HUES6 (cell line): ENCODE results near the gene PRKACA.
"Not testable (repeated sequence)": the region's sequence is repeated elsewhere in the genome, so short reads cannot be mapped to it uniquely, and the experiment has no call there.

Experiments
- H3K27ac ChIP-seq: 2 replicates; pipeline ENCODE4 v1.7.0; 2013; ENCODE audit warnings: low read depth, mild to moderate bottlenecking, low read length, inconsistent platforms
- H3K27me3 ChIP-seq: 2 replicates; pipeline ENCODE4 v1.6.1; 2013; ENCODE audit warnings: low read length; ENCODE audit not compliant: control insufficient read depth, insufficient read depth
- H3K36me3 ChIP-seq: 2 replicates; pipeline ENCODE4 v1.6.1; 2013; ENCODE audit warnings: low read length; ENCODE audit not compliant: control insufficient read depth, insufficient read depth
- H3K4me1 ChIP-seq: 2 replicates; pipeline ENCODE4 v1.6.1; 2013; ENCODE audit warnings: low read length; ENCODE audit not compliant: control insufficient read depth, insufficient read depth
- H3K4me3 ChIP-seq: 2 replicates; pipeline ENCODE4 v1.5.1; 2013; ENCODE audit warnings: low read depth, low read length
- H3K9ac ChIP-seq: one replicate; pipeline ENCODE4 v1.6.1; 2013; ENCODE audit warnings: mild to moderate bottlenecking, low read length
- H3K9me3 ChIP-seq: 2 replicates; pipeline ENCODE4 v1.6.1; 2013; ENCODE audit warnings: low read depth, low read length; ENCODE audit not compliant: control insufficient read depth, insufficient read depth

Gene PRKACA

DNA sequence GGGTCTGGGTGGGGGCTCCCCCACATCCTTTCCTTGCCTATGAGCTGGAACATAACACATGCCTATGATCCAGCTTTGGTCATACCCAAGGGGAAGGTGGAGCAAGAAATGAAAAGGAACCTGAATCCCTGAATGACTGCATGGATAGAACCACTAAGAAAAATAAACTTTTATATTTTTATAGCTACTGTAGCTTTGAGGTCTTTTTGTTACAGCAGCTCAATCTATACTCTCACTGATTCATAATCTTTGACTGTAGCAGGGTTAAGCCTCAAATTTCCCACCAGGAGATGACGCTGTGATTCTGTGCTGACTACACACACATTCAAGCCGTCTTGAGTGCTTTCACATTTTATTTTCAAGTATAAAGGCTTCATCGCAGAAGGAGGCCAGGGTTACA is 64.5 kb downstream of the PRKACA start:
- Histone ChIP-seq H3K9ac (no peak overlapping the region), H3K27me3 (peaks cover 2% of the 10 kb centered on the region; the same call in 1 of the 2 replicates), H3K4me1 (peaks cover 4% of the 10 kb centered on the region; the same call in 1 of the 2 replicates), H3K27ac (no peak overlapping the region), H3K4me3 (no peak overlapping the region), H3K9me3 (no peaks in the 10 kb centered on the region), H3K36me3 (peaks cover 10% of the 10 kb centered on the region)

DNA sequence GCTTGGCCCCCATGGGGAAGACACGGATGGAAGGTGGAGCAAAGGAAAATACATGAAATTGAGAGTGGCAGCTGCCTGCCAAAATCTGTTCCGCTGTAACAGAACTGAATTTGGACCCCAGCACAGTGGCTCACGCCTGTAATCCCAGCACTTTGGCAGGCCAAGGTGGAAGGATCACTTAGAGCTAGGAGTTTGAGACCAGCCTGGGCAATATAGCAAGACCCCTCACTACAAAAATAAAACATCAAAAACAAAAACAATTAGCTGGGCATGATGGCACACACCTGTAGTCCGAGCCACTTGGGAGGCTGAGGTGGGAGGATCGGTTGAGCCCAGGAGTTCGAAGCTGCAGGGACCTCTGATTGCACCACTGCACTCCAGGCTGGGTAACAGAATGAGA is 65.1 kb downstream of the PRKACA start:
- H3K27me3 ChIP-seq = no peaks in the 10 kb centered on the region
- H3K4me3 ChIP-seq = no peak overlapping the region
- peaks cover 10% of the 10 kb centered on the region for H3K36me3 ChIP-seq
- no peak overlapping the region for H3K9ac ChIP-seq
- H3K27ac ChIP-seq = no peak overlapping the region
- no peaks in the 10 kb centered on the region for H3K9me3 ChIP-seq
- peaks cover 3% of the 10 kb centered on the region; the same call in 1 of the 2 replicates for H3K4me1 ChIP-seq

DNA sequence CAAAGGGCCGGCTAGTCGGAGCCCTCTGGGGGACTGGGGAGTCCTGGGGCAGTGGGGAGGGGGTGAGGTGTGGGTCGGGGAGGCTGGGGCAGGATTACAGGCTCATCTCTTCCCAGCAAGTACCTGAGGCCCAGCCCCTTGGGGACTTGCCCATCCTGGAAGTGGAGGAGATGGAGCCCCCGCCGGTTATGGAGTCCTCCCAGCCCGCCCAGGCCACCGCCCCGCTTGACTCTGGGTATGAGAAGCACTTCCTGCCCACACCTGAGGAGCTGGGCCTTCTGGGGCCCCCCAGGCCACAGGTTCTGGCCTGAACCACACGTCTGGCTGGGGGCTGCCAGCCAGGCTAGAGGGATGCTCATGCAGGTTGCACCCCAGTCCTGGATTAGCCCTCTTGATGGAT is 65.6 kb downstream of the PRKACA start:
- Histone ChIP-seq H3K9ac (no peak overlapping the region), H3K4me3 (no peak overlapping the region), H3K9me3 (no peaks in the 10 kb centered on the region), H3K36me3 (peaks cover 10% of the 10 kb centered on the region), H3K4me1 (peaks cover 3% of the 10 kb centered on the region; the same call in 1 of the 2 replicates), H3K27me3 (no peaks in the 10 kb centered on the region), H3K27ac (no peak overlapping the region)

GRCh38 chr19:14050961-14051360 is 66.6 kb downstream of the PRKACA start:
- not testable (repeated sequence) for H3K4me1 ChIP-seq, H3K27ac ChIP-seq, H3K9me3 ChIP-seq, H3K9ac ChIP-seq, H3K27me3 ChIP-seq, H3K4me3 ChIP-seq
- peaks cover 14% of the 10 kb centered on the region for H3K36me3 ChIP-seq

- H3K9me3 ChIP-seq = no peaks in the 10 kb centered on the region
- H3K27ac ChIP-seq = no peak overlapping the region
- H3K4me3 ChIP-seq = no peak overlapping the region
- peaks cover 3% of the 10 kb centered on the region; the same call in 1 of the 2 replicates for H3K4me1 ChIP-seq
- peaks cover 14% of the 10 kb centered on the region for H3K36me3 ChIP-seq
- no peaks in the 10 kb centered on the region for H3K27me3 ChIP-seq
- no peak overlapping the region for H3K9ac ChIP-seq
These were observed 67.0 kb downstream of the PRKACA start for GRCh38 chr19:14050512-14050911.

DNA sequence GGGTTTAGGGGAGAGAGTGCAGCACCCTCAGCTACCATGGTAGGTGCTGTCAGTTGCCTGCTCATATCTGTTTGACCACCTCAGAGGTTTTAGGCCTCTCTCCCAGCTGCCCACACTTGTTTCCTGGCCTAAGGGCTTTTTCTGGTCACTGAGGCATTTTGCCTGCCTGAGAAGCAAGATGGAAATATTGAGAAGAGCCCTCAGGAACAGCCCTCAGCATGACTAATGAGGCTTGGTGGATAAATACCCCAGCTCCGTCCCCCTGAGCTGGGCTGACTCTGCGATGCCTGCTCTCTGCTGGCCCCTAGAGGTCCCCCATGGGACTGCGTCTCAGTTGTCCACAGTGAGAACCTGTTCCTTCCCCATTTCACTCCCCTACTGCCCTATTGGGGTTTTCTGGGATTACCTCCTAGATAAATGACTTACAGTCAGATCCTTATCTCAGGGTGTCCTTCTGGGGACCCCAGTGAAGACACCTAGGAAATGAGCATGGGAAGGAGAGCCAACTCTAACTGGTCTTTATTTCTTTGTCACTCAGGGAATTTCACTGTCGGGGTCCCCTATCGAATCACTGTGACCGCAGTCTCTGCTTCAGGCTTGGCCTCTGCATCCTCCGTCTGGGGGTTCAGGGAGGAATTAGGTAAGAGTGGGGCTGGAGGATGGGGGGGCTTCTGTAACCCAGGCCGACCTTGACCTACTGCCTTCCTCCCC is 69.0 kb downstream of the PRKACA start:
- Histone ChIP-seq H3K36me3 (peaks cover 14% of the 10 kb centered on the region), H3K4me1 (peaks cover 3% of the 10 kb centered on the region; the same call in 1 of the 2 replicates), H3K9me3 (no peaks in the 10 kb centered on the region), H3K9ac (no peak overlapping the region), H3K4me3 (no peak overlapping the region), H3K27me3 (no peaks in the 10 kb centered on the region), H3K27ac (no peak overlapping the region)

- not testable (repeated sequence) for H3K9me3 ChIP-seq, H3K27ac ChIP-seq, H3K27me3 ChIP-seq, H3K4me1 ChIP-seq, H3K4me3 ChIP-seq, H3K36me3 ChIP-seq, H3K9ac ChIP-seq
These were observed 69.7 kb downstream of the PRKACA start for GRCh38 chr19:14047866-14048265.

DNA sequence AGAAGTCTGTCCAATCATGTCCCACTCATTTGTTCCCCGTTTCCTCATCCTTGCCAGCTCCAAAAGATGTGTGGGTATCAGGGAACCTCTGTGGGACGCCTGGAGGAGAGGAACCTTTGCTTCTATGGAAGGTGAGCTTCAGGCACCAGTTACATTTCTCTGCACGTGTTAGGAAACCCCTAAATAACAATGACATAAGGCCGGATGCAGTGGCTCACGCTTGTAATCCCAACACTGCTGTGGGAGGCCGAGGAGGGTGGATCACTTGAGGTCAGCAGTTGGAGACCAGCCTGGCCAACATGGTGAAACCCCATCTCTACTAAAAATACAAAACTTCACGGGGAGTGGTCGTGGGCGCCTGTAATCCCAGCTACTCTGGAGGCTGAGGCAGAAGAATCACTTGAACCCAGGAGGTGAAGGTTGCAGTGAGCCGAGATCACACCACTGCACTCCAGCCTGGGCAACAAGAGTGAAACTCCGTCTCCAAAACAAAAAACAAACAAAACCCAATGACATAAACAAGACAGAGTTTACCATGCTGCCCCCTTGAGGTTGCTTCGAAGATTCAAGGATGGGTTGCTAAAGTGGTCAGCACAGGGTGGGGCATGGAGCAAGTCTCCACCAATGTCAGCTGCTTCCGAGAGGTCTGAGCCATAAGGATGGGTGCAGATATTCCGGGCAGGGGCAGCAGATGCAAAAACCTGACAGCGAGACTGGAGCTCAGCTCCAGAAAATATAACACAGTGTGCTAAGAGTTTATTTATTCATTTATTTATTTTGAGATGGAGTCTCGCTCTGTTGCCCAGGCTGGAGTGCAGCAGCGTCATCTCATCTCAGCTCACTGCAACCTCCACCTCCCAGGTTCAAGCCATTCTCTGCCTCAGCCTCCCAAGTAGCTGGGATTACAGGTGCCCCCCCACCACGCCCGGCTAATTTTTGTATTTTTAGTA is 74.6 kb downstream of the PRKACA start:
- H3K4me1 ChIP-seq, H3K4me3 ChIP-seq, H3K9ac ChIP-seq, H3K9me3 ChIP-seq, H3K36me3 ChIP-seq, H3K27me3 ChIP-seq: not testable (repeated sequence)
- peak overlapping the region; percentile 39; the same call in 1 of the 2 replicates for H3K27ac ChIP-seq
